SK-N-SH (cell line): ENCODE measurements around the gene FAM124A. TPM values are rescaled to one million over a fixed set of nuclear protein-coding genes. Genes with fewer than 3 reads are reported as not detected.

ENCODE experiments used
- CTCF ChIA-PET: fragments of 300-600, 350-600 bp; formaldehyde crosslinking; extraction: SDS; loops from one replicate; lab custom pipeline; 2021; lab: Yijun Ruan, JAX
- POLR2A ChIA-PET: fragments of 350-600 bp; sonication (Branson Sonifier 250); formaldehyde crosslinking; extraction: SDS; loops from one replicate; lab custom pipeline; 2020; ENCODE audit warnings: antibody characterized with exemption, inconsistent platforms; lab: Yijun Ruan, JAX
- DNase-seq: peaks from one replicate; pipeline ENCODE4 v3.0.0; 2012
- H2AFZ ChIP-seq: fragments of 200-600 bp; sonication (generic); 2 replicates; pipeline ENCODE4 v1.8.1; 2016; ENCODE audit warnings: antibody characterized with exemption, mild to moderate bottlenecking, low read depth
- H3F3A ChIP-seq: fragments of 200-600 bp; sonication (generic); replicated peaks from 2 replicates; pipeline ENCODE3; 2016; ENCODE audit warnings: antibody characterized with exemption, mild to moderate bottlenecking; ENCODE audit not compliant: insufficient read depth
- H3K27ac ChIP-seq, 2 experiments: fragments of 200-500 bp in 1 of 2; fragments of 200-600 bp in 1 of 2; sonication (Bioruptor generic) in 1 of 2; sonication (generic), shearing (Covaris generic) in 1 of 2; 2 replicates each; pipeline versions ENCODE4 v1.5.1 to v1.6.1; 2014 to 2016; ENCODE audit warnings: low read depth in 2 of 2, inconsistent platforms in 1 of 2, low read length in 1 of 2, mild to moderate bottlenecking in 1 of 2, mixed read lengths in 1 of 2
- H3K27me3 ChIP-seq: fragments of 200-600 bp; sonication (generic), shearing (Covaris generic); 2 replicates; pipeline ENCODE4 v1.6.1; 2016; ENCODE audit warnings: mixed run types; ENCODE audit not compliant: insufficient read depth
- H3K36me3 ChIP-seq, 2 experiments: fragments of 200-500 bp in 1 of 2; fragments of 200-600 bp in 1 of 2; sonication (Bioruptor generic) in 1 of 2; sonication (generic) in 1 of 2; replicated peaks in 1 of 2; 2 replicates each; pipeline versions ENCODE3 to v1.5.1; 2014 to 2016; ENCODE audit warnings: low read length in 1 of 2, mild to moderate bottlenecking in 1 of 2; ENCODE audit not compliant: insufficient read depth in 2 of 2, control insufficient read depth in 1 of 2
- H3K4me1 ChIP-seq, 2 experiments: fragments of 200-500 bp in 1 of 2; fragments of 200-600 bp in 1 of 2; sonication (Bioruptor generic) in 1 of 2; sonication (generic), shearing (Covaris generic) in 1 of 2; 2 replicates each; pipeline versions ENCODE4 v1.5.1 to v1.6.1; 2014 to 2016; ENCODE audit warnings: low read depth in 1 of 2, low read length in 1 of 2, mixed run types in 1 of 2; ENCODE audit not compliant: insufficient read depth in 2 of 2, control insufficient read depth in 1 of 2
- H3K4me2 ChIP-seq: fragments of 200-600 bp; sonication (generic), shearing (Covaris generic); 2 replicates; pipeline ENCODE4 v1.6.1; 2017; ENCODE audit warnings: mixed run types
- H3K4me3 ChIP-seq, 2 experiments: fragments of 200-500 bp in 1 of 2; fragments of 200-600 bp in 1 of 2; sonication (Bioruptor generic) in 1 of 2; sonication (generic), shearing (Covaris generic) in 1 of 2; 2 replicates each; pipeline versions ENCODE4 v1.5.1 to v1.8.1; 2014 to 2016; ENCODE audit warnings: low read depth in 2 of 2, inconsistent platforms in 1 of 2, low read length in 1 of 2, mild to moderate bottlenecking in 1 of 2, mixed read lengths in 1 of 2, moderate library complexity in 1 of 2
- H3K79me2 ChIP-seq: fragments of 200-600 bp; sonication (generic); 2 replicates; pipeline ENCODE4 v1.8.1; 2017; ENCODE audit warnings: mild to moderate bottlenecking; ENCODE audit not compliant: insufficient read depth
- H3K9ac ChIP-seq: fragments of 200-600 bp; sonication (generic); 2 replicates; pipeline ENCODE4 v1.6.1; 2017; ENCODE audit warnings: mixed run types
- H3K9me2 ChIP-seq: fragments of 200-600 bp; sonication (generic); 2 replicates; pipeline ENCODE4 v1.6.1; 2017; ENCODE audit warnings: mixed run types
- H3K9me3 ChIP-seq: fragments of 200-600 bp; sonication (generic); 2 replicates; pipeline ENCODE4 v1.6.1; 2017; ENCODE audit warnings: mixed run types, mild to moderate bottlenecking, moderate library complexity
- H4K20me1 ChIP-seq: fragments of 200-600 bp; sonication (generic); 2 replicates; pipeline ENCODE4 v1.6.1; 2017; ENCODE audit warnings: mild to moderate bottlenecking, mixed run types; ENCODE audit not compliant: insufficient read depth
- CHD2 ChIP-seq: fragments of 150-350 bp; IDR thresholded peaks from 2 replicates; pipeline ENCODE4 v1.6.1; 2018; ENCODE audit warnings: low read length; ENCODE audit not compliant: partially characterized antibody
- EP300 ChIP-seq, 2 experiments: IDR thresholded peaks; 2 replicates each; pipeline versions ENCODE4 v1.4.0 to v1.6.1; 2012; ENCODE audit warnings: borderline replicate concordance in 1 of 2, low read depth in 1 of 2, low read length in 1 of 2
- FOSL2 ChIP-seq: IDR thresholded peaks from 2 replicates; pipeline ENCODE4 v1.4.0; 2012; ENCODE audit warnings: low read depth, mild to moderate bottlenecking, moderate library complexity, borderline replicate concordance
- GABPA ChIP-seq: IDR thresholded peaks from 2 replicates; pipeline ENCODE4 v1.4.0; 2012; ENCODE audit warnings: low read depth, mild to moderate bottlenecking
- GATA2 ChIP-seq: sonication (generic); formaldehyde crosslinking; IDR thresholded peaks from 2 replicates; pipeline ENCODE4 v1.5.0; 2020; ENCODE audit warnings: mild to moderate bottlenecking, missing genetic modification reagents
- MXI1 ChIP-seq: IDR thresholded peaks from 2 replicates; pipeline ENCODE4 v1.6.1; 2012; ENCODE audit warnings: mild to moderate bottlenecking, low read depth, low read length, improper control_type of control experiment
- NFIC ChIP-seq: IDR thresholded peaks from 2 replicates; pipeline ENCODE4 v1.4.0; 2012; ENCODE audit warnings: borderline replicate concordance
- TCF12 ChIP-seq: IDR thresholded peaks from 2 replicates; pipeline ENCODE4 v1.4.0; 2012
- WGBS: methylation state at CpG from one replicate; pipeline ENCODE4 v1.1.6; 2017; ENCODE audit warnings: low lambda C conversion rate; 5-methylcytosine and 5-hydroxymethylcytosine counted together
- polyA plus RNA-seq, 3 experiments: library from polyadenylated mRNA; depleted of rRNA; stranded (reverse); fragments of >200 nt; gene quantifications; 2 replicates each; pipeline ENCODE4 v1.2.3, GENCODE V29; 2012
- TF ChIP-seq, protein P1 (sequence below): IDR thresholded peaks from 2 replicates; pipeline ENCODE4 v1.4.0; 2012; ENCODE audit warnings: low read depth
- TF ChIP-seq, protein P2 (sequence below): fragments of 150-350 bp; IDR thresholded peaks from 2 replicates; pipeline ENCODE4 v1.6.1; 2017; ENCODE audit warnings: antibody characterized with exemption, low read length, low read depth, borderline replicate concordance
- TF ChIP-seq, protein P3 (sequence below): IDR thresholded peaks from 2 replicates; pipeline ENCODE4 v1.4.0; 2012; ENCODE audit warnings: low read depth, borderline replicate concordance
- TF ChIP-seq, protein P4 (sequence below): IDR thresholded peaks from 2 replicates; pipeline ENCODE4; 2012

Gene FAM124A
- polyA plus RNA-seq, 1 of the 3 experiments (the other 2 are of a cell fraction): 1.5 TPM

DNA sequence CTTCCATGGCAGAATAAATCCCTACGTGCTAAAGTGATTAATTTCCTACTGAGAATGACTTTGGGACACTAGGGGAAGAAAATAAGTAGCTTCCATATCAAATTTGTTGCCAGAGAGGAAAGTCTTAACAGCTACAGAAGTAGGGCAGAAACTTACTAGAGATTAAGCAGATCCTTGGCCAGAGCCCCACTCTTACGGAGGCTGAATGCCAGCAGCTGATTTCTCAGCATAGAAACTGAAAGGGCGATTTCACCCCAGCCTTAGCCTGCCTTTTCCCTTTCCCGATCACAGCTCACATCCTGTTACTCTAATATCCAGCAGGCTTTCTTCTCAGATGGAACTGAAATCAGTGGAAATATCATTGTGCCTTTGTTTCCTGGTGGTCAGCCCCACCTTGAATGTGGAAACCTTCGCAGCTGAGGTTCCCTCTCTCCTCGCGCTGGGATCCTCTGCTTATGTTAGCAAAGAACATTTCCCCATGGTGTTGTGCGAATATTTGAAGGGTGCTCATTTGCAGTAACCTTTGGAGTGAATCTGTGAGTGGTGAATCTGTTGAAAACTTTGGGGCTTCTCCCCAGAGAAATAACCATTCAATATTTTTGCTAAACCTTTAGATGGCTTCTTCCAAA is 8.4 kb downstream of the FAM124A start:
- peaks cover 8% of the 10 kb centered on the region for H3F3A ChIP-seq
- TF ChIP-seq, protein P1, sequence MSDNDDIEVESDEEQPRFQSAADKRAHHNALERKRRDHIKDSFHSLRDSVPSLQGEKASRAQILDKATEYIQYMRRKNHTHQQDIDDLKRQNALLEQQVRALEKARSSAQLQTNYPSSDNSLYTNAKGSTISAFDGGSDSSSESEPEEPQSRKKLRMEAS: no peak
- TF ChIP-seq, protein P2, sequence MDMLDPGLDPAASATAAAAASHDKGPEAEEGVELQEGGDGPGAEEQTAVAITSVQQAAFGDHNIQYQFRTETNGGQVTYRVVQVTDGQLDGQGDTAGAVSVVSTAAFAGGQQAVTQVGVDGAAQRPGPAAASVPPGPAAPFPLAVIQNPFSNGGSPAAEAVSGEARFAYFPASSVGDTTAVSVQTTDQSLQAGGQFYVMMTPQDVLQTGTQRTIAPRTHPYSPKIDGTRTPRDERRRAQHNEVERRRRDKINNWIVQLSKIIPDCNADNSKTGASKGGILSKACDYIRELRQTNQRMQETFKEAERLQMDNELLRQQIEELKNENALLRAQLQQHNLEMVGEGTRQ: no peak
- no peak for TF ChIP-seq CHD2
- TF ChIP-seq TCF12: 0 out of 2 replicates have a peak, but pooled peaks have one; percentile 18
- TF ChIP-seq, protein P3, sequence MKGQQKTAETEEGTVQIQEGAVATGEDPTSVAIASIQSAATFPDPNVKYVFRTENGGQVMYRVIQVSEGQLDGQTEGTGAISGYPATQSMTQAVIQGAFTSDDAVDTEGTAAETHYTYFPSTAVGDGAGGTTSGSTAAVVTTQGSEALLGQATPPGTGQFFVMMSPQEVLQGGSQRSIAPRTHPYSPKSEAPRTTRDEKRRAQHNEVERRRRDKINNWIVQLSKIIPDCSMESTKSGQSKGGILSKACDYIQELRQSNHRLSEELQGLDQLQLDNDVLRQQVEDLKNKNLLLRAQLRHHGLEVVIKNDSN: no peak
- TF ChIP-seq, all 33 proteins: peak for 1
- H3K27ac ChIP-seq: peak overlapping the region; percentile 22 to 50; a peak in 3 of 4 replicates
- H3K9me3 ChIP-seq: no peaks in the 10 kb centered on the region
- no peaks in the 10 kb centered on the region for H3K27me3 ChIP-seq
- H3K79me2 ChIP-seq: no peaks in the 10 kb centered on the region
- H3K9ac ChIP-seq: no peak overlapping the region
- 70% methylated on average over 8 of the region's 8 CpGs for WGBS
- H4K20me1 ChIP-seq: no peaks in the 10 kb centered on the region
- ChIA-PET CTCF (interaction anchor here (0.6 to 6.2 kb wide), 5 partner anchors 17 to 209 kb away, joined by 3 to 31 read pairs (median 5); no protein-coding TSS in a partner anchor), POLR2A (no interaction called here)
- no peaks in the 10 kb centered on the region for H3K9me2 ChIP-seq
- H3K4me3 ChIP-seq: no peak overlapping the region; a peak in 1 of 4 replicates
- DNase-seq: no peak
- H3K36me3 ChIP-seq: peaks cover 0 to 6% of the 10 kb centered on the region in 2 experiments
- H3K4me1 ChIP-seq: peaks cover 6 to 10% of the 10 kb centered on the region in 2 experiments; a peak in 2 of 4 replicates
- no peak overlapping the region; the same call in none of the 2 replicates for H2AFZ ChIP-seq
- H3K4me2 ChIP-seq: peak overlapping the region; percentile 65; the same call in 1 of the 2 replicates

DNA sequence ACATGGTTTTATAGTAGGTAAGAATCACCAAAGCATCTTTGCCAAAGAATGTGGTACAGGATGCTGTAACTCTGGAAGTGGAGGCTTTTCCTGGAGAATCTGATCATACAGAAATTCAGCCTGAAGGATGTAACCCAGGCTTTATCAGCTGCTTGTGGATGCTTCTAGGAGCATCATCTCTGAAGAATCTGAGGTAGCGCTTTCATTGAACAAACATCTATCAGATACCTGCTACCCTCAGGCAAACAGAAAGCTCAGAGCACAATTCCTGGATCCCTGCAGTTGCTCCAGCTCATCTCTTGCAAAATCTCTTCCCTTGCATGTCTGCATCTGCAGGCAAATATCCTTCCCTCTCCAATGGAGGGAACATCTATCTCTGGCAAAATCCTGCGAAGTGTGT is 9.3 kb downstream of the FAM124A start:
- H3K4me2 ChIP-seq: no peak overlapping the region
- peaks cover 0 to 6% of the 10 kb centered on the region in 2 experiments for H3K36me3 ChIP-seq
- H3K4me3 ChIP-seq: no peak overlapping the region
- H3K9me3 ChIP-seq: no peaks in the 10 kb centered on the region
- H2AFZ ChIP-seq: no peak overlapping the region
- ChIA-PET POLR2A (no interaction called here), CTCF (interaction anchor here (0.6 to 6.2 kb wide), 8 partner anchors 8 to 210 kb away, joined by 3 to 31 read pairs (median 4); no protein-coding TSS in a partner anchor)
- DNase-seq: no peak
- H3K27ac ChIP-seq: no peak overlapping the region
- H4K20me1 ChIP-seq: no peaks in the 10 kb centered on the region
- peaks cover 6 to 10% of the 10 kb centered on the region in 2 experiments; a peak in 2 of 4 replicates for H3K4me1 ChIP-seq
- H3K27me3 ChIP-seq: no peaks in the 10 kb centered on the region
- WGBS: 94% methylated on average over 2 of the region's 2 CpGs
- H3F3A ChIP-seq: peaks cover 8% of the 10 kb centered on the region
- H3K9me2 ChIP-seq: no peaks in the 10 kb centered on the region
- H3K79me2 ChIP-seq: no peaks in the 10 kb centered on the region
- no peak overlapping the region for H3K9ac ChIP-seq
- TF ChIP-seq GATA2 (CRISPR knock-in tag) (peak; percentile 14; the same call in 1 of the 2 replicates), GABPA (no peak)

DNA sequence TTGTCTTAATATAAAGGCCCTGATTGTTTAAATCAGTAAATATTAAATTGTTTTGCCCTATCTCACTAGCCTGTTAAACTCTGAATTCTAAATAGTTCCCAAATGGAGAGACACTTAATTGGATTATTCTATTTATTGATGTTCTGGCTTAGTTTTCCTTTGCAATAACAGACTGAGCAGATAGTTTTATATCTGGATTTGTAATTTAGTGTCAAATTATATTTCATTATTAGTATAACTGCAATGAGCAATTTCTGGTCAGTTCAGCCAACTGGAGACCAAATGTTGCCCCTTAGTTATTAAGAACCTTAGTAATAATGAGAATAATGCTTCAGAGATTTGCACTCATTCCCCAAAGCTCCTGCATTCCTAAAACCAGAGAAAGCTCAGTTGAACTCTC is 10.1 kb downstream of the FAM124A start:
- peaks cover 8% of the 10 kb centered on the region for H3F3A ChIP-seq
- H3K9me2 ChIP-seq: no peaks in the 10 kb centered on the region
- DNase-seq: no peak
- H3K4me3 ChIP-seq: no peak overlapping the region
- H3K4me2 ChIP-seq: no peak overlapping the region
- POLR2A ChIA-PET: interaction anchor here (0.7 kb wide), 1 partner anchor 9 kb away, joined by 3 read pairs; no protein-coding TSS in a partner anchor
- H3K27ac ChIP-seq: no peak overlapping the region
- no peak overlapping the region for H3K9ac ChIP-seq
- no peaks in the 10 kb centered on the region for H3K9me3 ChIP-seq
- H4K20me1 ChIP-seq: no peaks in the 10 kb centered on the region
- H3K36me3 ChIP-seq: peaks cover 0 to 6% of the 10 kb centered on the region in 2 experiments
- H2AFZ ChIP-seq: no peak overlapping the region
- no peaks in the 10 kb centered on the region for H3K79me2 ChIP-seq
- H3K4me1 ChIP-seq: peaks cover 6 to 10% of the 10 kb centered on the region in 2 experiments; a peak in 2 of 4 replicates
- CTCF ChIA-PET: interaction anchor here (0.9 to 6.2 kb wide), 7 partner anchors 8 to 53 kb away, joined by 3 to 31 read pairs (median 4); no protein-coding TSS in a partner anchor
- no peaks in the 10 kb centered on the region for H3K27me3 ChIP-seq
- TF ChIP-seq, protein P3: no peak
- TF ChIP-seq EP300 (IDR thresholded peaks at IDR 0.05; ENCODE audit: borderline replicate concordance in 1 of 2, low read depth in 1 of 2, low read length in 1 of 2) (no peak), NFIC (no peak), CHD2 (no peak), FOSL2 (no peak), MXI1 (no peak)
- TF ChIP-seq, protein P4, sequence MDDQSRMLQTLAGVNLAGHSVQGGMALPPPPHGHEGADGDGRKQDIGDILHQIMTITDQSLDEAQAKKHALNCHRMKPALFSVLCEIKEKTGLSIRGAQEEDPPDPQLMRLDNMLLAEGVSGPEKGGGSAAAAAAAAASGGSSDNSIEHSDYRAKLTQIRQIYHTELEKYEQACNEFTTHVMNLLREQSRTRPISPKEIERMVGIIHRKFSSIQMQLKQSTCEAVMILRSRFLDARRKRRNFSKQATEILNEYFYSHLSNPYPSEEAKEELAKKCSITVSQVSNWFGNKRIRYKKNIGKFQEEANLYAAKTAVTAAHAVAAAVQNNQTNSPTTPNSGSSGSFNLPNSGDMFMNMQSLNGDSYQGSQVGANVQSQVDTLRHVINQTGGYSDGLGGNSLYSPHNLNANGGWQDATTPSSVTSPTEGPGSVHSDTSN: no peak
- TF ChIP-seq, protein P1: no peak
